GM19452 (cell line): ENCODE data around the gene MRPL36.

Source experiments
- ATAC-seq: cut with Tn5 transposase; IDR thresholded peaks from one replicate; pipeline ENCODE4 v1.9.1; 2021; ENCODE audit not compliant: unreplicated experiment

Gene MRPL36

DNA sequence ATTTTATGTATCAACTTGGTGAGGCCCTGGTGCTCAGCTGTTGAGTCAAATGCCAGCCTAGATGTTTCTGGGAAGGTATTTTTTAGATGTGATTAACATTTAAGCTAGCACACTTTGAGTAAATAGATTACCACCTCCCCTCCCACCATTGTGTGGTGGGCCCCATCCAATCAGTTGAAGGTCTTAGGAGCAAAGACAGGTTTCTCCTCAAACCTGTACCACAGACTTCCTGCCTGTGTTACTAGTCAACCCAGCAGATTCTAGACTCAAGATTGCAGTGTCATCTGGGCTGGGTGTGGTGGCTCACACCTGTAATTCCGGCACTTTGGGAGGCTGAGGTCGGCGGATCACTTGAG, 33.8 kb downstream of the MRPL36 start:
- ATAC-seq, result no peak

DNA sequence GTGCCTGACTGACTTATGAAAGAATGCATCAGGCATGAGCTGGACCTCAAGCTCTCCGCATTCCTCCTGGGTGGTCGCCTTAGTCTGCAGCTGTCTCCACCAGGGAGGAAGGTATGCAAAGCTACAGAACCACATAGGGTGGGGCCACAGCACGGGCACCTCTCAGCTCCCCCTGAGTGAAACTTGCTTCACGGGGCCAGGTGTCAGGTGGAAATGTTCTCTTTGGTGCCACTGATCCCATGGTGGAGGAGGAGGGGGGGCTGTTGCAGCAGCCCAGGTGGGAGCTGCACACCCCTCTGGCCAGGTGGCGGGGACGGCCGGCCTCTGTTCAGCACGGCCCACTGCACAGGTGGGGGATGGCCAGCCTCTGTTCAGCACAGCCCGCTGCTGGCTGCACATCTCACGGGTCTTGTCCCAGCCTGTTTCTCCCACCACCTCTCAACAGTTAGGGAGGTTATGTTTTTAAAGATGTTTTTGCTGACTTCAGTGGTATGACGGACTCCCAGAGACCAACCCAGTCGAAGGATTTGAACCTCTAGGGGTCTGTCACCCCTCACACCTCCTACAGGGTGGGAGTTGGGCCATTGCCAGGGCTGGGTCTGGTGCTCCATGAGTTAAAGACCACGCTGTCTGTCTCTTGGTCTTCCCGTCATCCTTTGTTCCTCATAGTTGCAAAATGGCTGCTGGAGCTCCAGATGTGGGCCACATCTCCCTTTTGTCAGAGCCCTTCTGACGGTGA, 34.3 kb downstream of the MRPL36 start:
- peak; percentile 77 for ATAC-seq

DNA sequence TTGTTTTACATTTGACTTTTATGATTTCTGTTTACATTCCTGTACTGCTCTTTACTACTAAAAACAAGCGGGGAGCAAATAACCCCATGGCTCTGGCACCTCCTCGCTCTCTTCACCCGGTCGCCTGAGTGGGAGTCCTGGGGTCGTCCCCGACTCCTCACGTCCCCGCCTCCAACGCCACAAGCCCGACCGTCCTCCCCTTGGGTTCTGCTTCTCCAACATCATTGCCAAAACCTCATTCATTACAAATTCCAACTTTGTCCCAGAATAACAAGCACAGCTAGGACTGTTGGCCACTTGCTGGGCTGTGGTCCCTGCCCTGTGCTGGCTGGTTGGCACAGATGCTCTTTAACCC, 35.1 kb downstream of the MRPL36 start:
- ATAC-seq, result no peak

DNA sequence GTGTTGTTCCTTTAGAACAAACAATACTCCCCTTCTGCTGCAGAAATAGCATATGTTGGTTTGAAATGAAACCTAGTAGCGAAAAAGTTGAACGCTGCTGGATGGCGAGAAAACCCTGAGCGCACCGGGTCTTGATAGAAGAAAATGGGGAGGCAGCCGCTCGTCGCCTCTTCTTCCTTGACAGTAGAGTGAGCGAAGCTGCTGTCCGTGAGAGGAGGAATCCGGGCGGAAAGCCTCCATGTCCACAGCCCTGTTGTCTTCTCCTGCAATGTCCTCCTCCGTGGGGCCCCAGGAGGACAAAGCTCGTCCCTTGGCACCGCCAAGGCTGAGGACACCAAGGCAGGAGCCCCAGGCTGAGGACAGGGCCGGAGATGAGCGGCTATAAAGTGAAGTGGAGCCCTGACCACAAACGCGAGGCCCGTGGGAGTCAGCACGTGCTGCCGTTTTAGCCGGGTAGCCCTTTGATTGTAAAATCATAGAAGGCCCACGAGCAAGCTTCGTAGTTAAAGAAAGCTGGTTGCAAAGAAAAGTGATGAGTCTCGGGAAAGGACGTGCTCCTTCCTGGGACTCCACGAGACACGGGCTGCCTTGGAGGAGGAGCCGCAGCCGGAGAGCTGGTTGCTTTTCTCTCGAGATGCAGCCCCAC, 35.6 kb downstream of the MRPL36 start:
- ATAC-seq, result no peak

DNA sequence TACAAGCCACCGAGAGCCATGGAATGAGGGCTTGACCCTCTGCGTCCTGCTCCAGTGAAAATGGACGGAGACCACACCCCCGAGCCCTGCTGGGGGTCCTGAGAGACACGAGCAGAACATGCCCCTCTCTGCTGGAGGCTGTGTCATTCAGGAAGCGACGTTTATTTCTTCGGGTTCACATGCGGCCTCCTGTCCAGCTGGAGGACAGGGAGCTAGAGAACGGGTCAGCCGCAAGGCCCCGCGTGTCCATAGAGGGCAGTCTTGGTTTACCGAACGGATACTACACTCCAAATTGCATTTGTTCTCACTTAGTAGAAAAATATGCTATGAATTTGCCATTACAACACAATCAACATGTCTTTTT, 36.1 kb downstream of the MRPL36 start:
- ATAC-seq, result no peak

DNA sequence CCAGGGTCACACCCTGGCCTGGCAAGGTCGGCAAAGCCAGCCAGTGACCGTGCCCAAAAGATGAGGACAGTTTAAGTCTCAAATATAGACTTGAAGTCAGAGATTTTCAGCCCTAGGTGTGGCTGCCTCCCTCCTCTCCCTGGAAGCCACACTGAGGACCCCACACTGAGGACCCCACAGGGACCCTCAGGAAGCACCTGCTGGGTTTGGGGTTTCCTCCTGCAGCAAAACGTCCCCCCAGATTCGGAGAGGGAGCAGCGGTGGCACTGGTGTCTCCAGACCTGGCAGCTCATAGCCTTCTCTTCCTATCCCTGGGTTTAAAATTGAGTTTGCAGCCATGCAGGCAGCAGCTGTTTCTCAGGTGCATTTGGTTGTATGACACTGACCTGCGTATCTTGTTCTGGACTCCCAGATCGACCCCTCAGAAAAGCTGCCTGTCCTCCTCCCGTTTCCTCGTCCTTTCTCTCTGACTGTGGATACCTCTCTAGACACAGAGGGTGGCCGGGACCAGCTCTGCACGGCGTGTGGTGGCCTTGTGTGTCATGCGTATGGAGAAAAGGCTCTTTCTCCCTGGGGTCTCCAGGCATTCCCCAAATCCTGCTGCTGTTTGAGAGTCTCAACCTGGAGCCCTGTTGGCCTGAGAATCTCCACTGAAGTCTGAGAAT, 36.6 kb downstream of the MRPL36 start:
- no peak for ATAC-seq

DNA sequence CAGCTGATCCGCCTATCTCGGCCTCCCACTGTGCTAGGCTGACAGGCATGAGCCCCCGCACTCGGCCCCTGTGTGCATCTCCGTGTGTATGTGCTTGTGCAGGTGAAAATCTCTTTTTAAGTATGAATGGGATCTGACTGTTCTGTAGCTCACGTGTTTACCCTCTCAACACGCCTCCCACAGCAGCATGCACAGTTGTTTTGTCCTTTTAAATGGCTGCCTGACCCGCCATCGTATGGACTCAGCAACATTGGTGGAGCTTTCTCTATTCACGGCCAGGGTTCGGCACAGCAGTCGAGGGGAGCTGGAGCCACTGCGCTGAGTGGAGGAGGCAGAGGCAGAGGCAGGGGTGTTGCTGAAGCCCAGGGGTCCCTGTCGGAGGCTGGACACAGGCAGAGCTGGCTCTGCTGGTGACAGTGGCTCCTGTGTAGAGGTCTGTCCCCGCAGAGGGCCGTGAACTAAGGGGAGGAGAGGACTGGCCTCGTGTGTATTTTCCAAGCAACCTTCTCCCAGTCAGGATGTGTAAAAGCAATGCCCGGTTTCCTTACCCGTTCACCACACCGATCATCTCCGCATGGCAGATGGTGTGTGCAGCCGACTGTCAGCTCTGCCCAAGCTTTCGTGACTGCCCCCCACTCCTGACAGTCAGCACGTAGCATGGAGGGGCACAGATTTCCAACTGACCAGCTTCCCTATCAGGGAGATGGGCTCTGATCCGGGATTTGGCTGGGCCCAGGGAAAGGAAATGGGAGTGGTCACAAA, 37.3 kb downstream of the MRPL36 start:
- no peak for ATAC-seq

DNA sequence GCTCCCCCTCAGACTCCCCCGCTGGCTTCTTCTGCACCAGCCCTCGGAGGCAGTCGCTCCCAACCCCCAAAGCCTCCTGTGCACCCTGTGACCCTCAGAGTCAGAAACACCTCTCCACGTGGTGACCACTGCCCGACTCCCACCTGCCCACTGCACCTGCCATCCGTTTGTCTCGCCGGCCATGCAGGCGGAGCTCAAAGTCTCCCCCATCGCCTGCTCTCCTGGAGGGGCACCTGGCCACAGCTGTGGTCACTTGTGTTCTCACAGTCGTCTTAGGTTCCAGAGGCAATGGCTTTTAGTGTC, 38.2 kb downstream of the MRPL36 start:
- no peak for ATAC-seq

DNA sequence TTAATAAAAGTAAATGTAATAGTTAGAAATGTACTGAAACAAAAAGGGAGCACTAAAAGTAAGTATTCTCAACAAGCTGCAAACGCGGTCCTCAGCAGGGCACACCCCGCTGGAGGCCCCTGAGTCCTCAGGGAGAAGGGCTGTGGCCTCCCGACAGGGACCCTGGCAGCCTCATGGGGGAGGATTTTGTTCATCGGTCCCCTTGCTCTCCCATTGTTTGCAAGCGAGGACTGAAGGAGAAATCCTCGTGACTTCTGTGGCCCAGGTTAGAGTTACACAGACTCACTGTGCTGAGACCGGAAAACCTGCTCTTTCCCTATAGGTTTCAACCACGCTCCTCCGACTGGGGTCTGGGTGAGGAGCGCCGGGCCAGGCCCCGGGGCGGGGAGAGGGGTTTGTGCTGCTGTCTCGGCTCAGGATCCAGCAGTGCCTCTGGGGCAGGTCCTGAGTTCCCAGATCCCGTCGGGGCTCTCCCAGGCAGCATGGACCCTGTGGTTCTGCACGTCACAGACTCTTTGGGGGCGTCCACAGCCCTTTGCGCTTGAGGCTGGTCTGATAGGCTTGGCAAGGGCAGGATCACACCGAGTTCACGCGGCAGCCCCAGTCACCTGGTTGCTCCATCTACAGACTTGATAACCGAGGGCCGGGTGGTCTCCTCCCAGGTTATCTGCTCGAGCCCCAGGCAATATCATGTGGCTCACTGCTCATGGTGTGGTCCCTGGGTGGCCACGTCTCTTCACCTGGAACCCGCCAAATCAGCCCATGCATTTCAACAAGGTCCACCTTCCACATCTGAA, 38.8 kb downstream of the MRPL36 start:
- no peak for ATAC-seq

DNA sequence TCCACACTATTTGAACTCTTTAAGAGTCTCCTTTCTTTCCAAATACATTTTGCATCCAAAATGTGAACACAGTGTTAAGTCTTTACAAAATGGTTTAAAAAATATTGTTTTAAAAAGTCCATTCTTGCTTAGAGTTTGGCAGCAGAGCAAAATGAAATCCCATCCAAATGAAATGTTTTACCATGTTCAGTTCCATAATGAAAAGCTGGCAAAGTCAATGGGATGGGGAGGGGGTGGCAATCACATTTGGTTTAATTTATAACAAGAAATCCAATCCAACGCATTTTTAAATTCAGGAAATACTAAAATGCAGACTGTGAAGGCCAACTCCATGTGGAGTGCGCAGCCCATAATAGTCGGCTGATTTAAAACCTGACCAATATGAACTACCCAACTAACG, 39.4 kb downstream of the MRPL36 start:
- no peak for ATAC-seq

DNA sequence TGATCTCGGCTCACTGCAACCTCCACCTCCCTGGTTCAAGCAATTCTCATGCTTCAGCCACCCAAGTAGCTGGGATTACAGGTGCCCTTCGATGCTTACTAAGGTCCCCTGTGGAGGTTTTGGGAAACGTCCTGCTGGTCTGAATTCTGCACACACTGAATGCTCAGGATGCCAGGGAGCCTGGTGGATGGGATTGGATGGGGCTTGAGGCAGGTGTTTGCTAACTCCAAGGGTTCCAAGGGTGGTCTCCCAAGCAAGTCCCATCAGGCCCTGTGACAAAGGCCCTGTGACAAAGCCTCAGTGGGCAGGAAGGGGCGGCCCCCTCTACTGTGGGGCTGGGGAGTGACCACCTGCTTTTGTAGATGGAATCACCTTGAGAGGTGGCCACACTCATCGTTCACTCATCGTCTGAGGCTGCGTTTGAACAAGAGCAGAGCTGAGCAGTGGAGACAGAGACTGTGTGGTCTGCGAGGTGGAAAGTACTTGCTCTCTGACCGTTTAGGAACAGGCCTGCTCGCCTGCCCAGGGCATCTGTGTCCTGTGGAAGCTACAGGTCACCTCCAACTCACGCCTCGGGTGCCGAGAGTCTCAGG, 40.2 kb downstream of the MRPL36 start:
- ATAC-seq, result no peak

DNA sequence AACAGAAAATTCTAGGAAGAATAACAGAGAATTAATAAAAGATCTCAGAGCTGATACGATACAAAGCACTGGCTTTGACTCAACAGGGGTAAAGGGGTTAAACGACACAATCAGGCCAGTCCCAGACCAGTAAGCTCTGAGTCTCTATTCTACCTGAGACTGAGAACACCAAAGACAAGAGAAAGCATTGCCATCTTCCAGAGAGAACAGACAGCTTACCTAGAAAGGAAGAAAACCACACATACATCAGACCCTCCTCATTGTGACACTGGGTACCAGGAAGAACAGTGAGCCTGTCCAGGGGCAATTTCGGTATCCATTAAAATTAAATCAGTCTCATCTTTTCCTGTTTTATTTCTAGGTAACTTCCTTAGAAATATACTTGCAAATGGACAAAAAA, 41.1 kb downstream of the MRPL36 start:
- no peak for ATAC-seq

DNA sequence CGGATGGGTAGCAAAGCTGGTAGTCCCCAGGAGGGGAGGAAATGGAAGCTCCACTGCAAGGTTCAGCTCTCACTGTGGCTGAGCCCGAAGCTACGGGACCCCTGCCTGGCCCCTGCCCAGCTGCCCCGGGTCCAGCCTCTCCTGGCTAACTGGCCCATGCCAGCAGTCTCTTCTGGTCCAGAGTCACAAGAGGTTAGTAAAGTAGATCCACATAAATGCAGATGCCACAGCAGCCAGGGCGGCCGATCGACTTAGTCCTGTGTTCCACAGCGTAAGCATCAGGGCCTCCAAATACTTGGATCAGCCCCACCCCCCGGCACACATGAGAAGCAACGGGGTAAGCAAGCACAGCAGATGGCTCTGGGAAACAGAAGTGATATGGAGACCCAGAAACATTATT, 42.1 kb downstream of the MRPL36 start:
- ATAC-seq, result no peak

DNA sequence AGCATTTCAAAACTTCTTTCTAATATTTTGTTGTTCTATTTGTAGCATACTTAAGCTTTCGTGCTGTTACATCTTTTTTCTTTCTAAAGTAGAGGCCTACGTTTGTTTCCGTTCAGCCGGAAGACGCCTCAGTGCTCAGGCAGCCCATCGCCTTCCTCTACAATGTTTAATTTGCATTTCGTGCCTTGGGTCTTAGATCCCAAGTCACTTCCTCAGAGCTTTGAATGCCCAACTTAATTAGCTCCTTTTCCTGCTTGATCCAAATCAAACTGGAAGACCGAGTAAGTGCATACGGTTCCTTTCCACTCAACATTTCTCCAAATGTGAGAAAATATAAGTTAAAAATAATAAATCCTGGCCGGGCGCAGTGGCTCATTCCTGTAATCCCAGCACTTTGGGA, 43.2 kb downstream of the MRPL36 start:
- no peak for ATAC-seq

DNA sequence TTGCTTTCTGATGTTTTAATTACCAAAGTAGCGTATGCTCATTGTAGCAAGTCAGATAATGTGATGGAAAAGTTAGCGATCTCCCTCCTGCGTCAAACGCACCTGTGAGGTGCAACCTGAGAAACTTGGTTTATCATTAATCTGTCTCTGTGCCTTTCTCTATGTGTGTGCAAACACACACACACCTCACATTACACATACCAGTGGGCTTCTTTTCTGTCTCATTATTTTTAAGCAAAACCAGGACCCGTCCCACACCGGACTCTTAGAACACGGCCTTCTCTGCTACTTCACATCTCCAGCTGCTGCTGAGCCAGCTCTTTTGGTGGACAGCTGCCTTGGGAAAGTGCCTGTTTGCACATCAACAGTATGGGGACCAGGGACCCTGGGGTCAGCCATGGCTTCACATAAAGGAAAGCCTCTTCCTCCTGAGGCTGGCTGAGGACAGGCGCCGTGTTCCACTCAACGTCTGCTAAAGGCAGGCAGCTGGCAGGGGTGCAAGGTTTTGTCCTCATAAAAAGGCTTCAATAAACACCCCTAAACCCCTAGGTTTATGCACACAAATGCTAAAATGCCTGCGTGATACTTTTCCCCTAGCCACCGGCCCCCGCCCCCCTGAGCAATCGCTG, 44.2 kb downstream of the MRPL36 start:
- ATAC-seq, result no peak

DNA sequence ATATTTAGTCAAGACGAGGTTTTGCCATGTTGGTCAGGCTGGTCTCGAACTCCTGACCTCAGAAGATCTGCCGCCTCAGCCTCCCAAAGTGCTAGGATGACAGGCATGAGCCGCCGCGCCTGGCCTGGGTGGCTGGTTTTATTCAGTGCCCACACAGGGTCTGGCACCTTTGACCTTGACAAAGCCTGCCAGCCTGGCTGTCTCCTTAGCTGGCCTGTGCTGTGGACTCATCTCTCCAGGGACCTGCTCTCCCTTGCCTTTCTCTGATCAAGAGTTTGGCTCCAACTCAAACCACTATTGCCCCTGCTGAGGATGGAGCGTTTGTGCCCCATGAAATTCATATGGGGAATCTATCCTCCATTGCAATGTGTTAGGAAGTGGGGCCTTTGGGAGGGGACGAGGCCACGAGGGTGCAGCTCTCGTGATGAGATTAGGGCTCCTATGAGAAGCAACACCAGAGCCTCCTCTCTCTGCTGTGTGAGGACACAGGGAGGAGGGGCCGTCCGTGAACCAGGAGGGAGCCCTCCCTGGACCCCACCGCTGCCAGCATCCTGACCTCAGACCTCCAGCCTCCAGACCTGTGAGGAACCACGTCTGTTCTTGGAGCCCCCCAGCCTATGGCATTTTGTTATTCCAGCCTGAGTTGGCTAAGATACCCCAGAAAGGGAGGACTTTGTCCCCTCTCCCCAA, 45.0 kb downstream of the MRPL36 start:
- no peak for ATAC-seq

DNA sequence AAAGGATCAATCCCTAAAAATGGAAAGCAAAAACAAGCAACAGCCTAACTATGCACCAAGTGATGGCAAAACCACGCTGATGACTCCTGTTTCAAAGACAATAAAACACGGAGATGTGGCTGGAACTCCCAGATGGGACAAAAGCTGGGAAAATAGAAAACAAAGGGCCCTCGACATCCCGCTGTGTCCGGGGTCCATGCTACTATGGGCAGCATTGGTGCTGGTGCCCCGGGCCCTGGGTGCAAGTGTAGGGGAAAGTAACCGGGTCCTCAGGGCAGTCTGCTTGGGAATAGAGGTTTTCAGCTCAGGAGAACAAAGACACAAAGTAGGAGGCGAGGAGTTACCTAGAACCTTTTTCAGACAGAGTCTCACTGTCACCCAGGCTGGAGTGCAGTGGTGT, 46.1 kb downstream of the MRPL36 start:
- no peak for ATAC-seq

DNA sequence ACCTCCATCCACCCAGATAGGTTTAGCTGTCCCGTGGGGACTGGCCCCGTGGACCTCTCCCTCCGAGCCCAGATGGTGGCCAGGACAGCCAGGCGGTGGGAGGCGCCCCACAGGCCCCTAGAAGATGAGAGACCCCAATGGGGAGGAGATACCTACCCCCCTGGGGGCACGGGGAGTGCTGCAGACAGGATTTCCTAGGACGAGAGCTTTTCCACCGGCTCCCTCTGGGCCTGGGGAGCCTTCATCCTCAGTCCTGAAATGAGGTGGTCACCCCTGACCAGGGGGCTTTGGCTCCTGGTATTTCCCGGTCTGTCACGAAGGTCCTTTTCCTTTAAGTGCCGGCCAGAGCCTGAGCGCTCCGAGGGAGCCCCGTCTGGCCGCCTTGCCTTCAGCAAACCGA, 46.8 kb downstream of the MRPL36 start:
- ATAC-seq, result no peak

DNA sequence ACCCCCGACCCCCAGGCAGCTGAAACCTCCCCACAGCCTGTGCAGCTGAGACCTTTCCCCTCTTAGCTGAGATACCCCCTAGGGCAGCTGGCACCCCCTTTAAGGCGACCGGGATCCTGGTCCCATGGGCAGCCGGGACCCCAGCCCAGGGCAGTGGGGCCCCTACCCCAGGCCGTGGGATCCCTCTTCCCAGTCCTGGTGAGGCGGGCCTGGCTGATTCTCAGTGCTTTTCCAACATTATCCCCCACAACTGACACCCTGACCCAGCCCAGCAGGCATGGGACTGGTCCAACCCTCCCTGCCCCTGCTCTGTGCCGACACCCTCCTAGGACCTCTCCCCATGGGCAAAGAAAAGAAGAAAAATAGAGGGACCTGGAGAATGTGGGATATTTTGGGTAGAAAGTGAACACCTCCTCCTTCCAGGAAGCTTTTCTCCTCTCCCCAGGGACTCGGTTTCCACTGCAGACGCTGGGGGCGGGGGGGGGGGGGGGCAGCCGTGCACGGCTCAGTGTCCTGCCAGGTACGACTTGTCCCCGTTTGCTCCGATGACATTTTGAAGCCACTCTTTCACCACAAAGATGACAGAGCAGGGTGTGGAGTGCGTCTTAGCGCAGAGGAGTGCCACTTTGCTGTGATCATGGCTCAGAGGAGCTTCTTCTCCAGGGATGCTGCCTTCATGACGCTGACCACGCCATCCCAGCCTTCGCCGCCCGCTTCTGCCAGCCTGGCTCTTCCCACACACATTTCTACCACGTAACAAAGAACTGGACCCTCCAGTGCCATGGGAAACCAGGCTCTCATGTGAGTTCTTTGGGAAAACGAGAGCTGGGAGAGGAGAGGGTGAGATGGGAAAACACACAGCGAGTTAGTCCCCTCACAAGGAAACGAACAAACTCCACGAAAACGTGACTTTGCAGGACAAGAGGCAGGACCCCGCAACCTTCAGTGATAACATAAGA, 47.5 kb downstream of the MRPL36 start:
- no peak for ATAC-seq
